Mucosa of stomach (tissue), 1 donor: ENCODE measurements around the gene TMEM242.
"Not testable (repeated sequence)": the region's sequence is repeated elsewhere in the genome, so short reads cannot be mapped to it uniquely, and the experiment has no call there.

ENCODE experiments used
- H3K27me3 ChIP-seq: one replicate; pipeline ENCODE4 v1.7.0; 2013; ENCODE audit warnings: mild to moderate bottlenecking, low read length; ENCODE audit not compliant: control insufficient read depth, insufficient read depth
- H3K36me3 ChIP-seq: one replicate; pipeline ENCODE4 v1.7.0; 2013; ENCODE audit warnings: low read length; ENCODE audit not compliant: control insufficient read depth, insufficient read depth
- H3K4me1 ChIP-seq: one replicate; pipeline ENCODE4 v1.7.0; 2013; ENCODE audit warnings: mild to moderate bottlenecking, low read length; ENCODE audit not compliant: control insufficient read depth, insufficient read depth
- H3K4me3 ChIP-seq: one replicate; pipeline ENCODE4 v1.7.0; 2013; ENCODE audit warnings: low read length
- H3K9ac ChIP-seq: one replicate; pipeline ENCODE4 v1.7.0; 2013; ENCODE audit warnings: mild to moderate bottlenecking, low read length, moderate library complexity
- H3K9me3 ChIP-seq: one replicate; pipeline ENCODE4 v1.7.0; 2013; ENCODE audit warnings: mild to moderate bottlenecking, low read length, moderate library complexity; ENCODE audit not compliant: control insufficient read depth
- donor health status: Pancreatic carcinoma.

Gene TMEM242

DNA sequence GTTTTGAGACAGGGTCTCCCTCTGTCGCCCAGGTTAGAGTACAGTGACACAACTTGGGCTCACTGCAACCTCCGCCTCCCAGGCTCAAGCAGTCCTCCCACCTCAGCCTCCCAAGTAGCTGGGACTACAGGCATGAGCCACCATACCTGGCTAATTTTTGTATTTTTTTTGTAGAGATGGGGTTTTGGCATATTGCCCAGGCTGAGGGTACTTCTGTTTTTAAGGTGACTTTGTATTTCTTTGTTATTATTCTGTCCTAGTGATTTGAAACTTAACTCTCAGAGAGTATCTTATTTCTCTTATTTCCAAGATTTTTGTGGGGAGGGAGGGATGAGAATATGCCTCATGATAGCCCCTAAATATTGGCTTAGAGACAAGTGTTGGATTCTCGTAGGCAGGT, 14.0 kb upstream of the TMEM242 start:
- H3K36me3 ChIP-seq, H3K4me1 ChIP-seq, H3K4me3 ChIP-seq, H3K9me3 ChIP-seq, H3K9ac ChIP-seq, H3K27me3 ChIP-seq: not testable (repeated sequence)

DNA sequence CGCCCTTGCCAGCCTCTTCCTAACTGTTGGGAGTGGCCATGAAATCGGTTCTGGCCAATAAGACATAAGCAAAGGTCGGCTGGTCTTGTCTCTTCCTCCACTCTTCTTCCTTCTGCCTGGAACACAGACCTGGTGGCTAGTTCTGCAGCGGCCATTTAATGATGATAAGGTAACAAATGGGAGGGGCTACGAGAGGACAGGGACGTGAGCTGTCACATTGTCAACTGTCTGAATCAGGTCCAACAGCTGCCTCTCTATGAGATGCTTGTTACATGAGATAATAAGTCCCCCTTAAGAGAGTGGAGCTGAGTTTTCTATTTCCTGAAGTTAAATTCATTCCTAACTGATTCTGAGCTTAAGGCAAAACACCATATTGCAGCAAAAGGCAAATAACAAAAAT, 12.5 kb upstream of the TMEM242 start:
- Histone ChIP-seq H3K36me3 (no peaks in the 10 kb centered on the region), H3K4me1 (no peaks in the 10 kb centered on the region), H3K9ac (no peak overlapping the region), H3K4me3 (no peak overlapping the region), H3K27me3 (no peaks in the 10 kb centered on the region), H3K9me3 (no peaks in the 10 kb centered on the region)

DNA sequence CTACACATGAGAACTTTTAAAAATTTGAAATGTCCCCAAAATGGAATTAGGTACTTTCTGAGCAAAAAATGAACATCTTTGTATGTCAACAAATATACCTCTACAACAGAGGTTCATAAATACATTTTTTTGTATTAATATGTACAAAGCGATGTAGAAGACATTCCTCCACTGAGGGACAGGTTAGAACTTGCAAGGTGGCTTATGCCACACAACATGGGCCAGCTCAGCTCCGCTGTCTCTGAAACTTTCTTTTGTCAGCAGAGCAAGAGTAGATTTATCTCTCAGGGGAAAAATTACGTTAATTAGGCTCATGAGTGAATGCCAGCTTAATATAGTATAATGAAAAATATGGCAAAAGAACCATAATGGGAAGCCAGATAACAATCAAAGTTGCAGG, 10.6 kb upstream of the TMEM242 start:
- no peak overlapping the region for H3K4me3 ChIP-seq
- no peaks in the 10 kb centered on the region for H3K36me3 ChIP-seq
- no peaks in the 10 kb centered on the region for H3K4me1 ChIP-seq
- H3K27me3 ChIP-seq: no peaks in the 10 kb centered on the region
- H3K9ac ChIP-seq: no peak overlapping the region
- H3K9me3 ChIP-seq: no peaks in the 10 kb centered on the region

DNA sequence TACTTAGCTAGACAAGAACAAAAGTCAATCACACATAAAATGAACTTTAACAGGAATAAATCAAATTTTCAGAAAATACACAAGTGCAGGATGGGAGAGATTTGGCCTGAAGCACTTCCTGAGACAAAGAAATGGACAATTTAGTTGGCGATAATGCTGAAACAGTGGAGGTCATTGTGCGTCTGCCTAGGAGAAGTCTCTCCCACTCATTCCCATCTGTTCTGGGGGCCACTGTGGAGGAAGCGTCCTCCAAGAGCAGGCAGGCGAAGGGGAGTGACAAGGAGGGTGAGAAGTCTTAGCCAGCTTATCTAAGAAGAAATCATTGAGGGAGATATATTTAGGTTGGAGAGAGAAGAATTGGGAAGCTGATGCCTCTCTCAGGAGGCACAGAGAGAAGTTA, 10.2 kb upstream of the TMEM242 start:
- Histone ChIP-seq H3K4me3 (no peak overlapping the region), H3K4me1 (no peaks in the 10 kb centered on the region), H3K27me3 (no peaks in the 10 kb centered on the region), H3K9ac (no peak overlapping the region), H3K9me3 (no peaks in the 10 kb centered on the region), H3K36me3 (no peaks in the 10 kb centered on the region)

DNA sequence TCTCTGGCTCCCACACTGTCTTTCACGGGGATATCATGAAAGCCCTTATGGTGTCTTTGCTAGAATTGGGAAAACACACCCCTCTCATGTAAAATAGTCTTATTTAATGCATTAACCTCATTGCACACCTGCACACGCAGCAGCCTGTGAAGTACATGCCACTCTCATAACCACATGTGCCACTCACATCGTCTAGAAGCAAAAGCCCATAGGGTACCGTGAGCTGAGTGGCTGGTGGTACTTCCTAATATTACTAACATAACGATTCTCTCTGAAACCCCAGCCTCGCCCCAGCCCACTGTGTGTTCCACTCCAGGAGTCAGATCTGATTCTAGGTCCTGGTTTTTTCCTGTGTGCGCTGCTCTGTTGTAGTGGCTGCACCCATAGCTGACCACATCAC, 9.5 kb upstream of the TMEM242 start:
- Histone ChIP-seq H3K4me3 (no peak overlapping the region), H3K9me3 (no peaks in the 10 kb centered on the region), H3K9ac (no peak overlapping the region), H3K27me3 (no peaks in the 10 kb centered on the region), H3K4me1 (no peaks in the 10 kb centered on the region), H3K36me3 (no peaks in the 10 kb centered on the region)

DNA sequence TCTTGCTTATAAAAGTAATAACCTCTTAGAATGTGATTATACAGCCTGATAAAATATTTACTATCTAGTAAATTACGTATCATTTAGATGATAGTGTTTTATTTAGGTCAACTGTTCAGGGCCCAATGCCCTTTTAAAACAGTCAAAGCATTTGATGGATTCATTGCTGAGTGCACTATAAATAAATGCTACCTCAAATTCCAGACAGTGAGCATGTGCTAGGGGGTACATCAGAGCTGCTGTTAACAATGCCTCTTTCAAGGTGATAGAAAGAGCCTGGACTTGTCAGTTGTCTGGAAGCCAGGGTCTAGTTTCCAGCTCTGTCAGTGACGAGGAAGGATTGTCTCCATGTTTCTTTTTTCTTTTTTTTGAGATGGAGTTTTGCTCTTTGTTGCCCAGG, 7.5 kb upstream of the TMEM242 start:
- Histone ChIP-seq H3K4me3 (no peak overlapping the region), H3K9me3 (no peaks in the 10 kb centered on the region), H3K9ac (no peak overlapping the region), H3K4me1 (no peaks in the 10 kb centered on the region), H3K27me3 (no peaks in the 10 kb centered on the region), H3K36me3 (no peaks in the 10 kb centered on the region)

DNA sequence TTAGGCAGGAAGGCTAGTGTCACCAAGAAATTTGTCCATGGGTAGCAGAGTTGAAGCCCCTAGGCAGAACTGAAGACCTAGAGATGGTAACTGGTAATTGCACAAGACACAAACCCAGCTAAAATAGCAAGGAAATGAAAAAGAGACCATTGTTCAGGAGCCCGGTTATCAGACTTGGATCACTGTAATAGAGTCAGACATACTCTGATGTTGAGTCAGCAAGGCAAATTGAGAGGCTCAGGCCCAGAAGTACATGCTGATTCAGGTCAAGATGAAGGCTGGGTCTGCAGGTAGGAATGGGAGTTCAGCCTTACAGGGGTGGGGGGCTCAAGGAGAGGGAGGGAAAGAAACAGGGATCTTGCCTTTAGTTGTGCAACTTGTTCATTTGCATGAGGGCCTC, 6.5 kb upstream of the TMEM242 start:
- Histone ChIP-seq H3K4me3 (no peak overlapping the region), H3K9me3 (no peaks in the 10 kb centered on the region), H3K4me1 (no peaks in the 10 kb centered on the region), H3K36me3 (no peaks in the 10 kb centered on the region), H3K27me3 (no peaks in the 10 kb centered on the region), H3K9ac (no peak overlapping the region)

DNA sequence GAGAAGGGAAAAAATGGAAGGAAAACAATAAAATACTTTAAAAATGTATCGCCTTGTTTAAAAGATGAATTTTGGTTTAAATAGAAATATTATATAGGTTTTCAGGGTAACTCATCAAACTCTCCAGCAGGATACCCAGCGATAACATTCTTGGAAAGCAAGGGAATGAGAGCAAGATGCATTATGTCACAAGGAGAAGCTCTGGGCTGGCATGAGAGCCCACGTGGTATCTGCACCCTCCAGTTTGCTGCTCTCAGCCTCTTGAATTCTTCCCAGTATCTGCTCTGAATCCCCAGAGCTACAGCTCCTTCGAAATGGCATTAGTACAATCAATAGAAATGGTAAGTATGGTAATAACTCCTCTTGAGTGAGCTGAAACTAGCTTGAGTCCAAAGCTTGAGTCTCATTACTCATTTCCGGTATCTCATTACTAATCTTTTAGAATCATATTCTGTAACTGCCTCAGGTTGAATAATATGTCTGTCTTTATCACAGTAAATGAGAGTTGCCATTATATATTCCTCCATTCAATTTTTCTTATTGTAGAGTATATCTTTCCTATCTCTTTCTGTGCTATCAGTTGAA, 4.9 kb upstream of the TMEM242 start:
- no peak overlapping the region for H3K9ac ChIP-seq
- no peak overlapping the region for H3K4me3 ChIP-seq
- H3K9me3 ChIP-seq: no peaks in the 10 kb centered on the region
- H3K4me1 ChIP-seq: no peaks in the 10 kb centered on the region
- no peaks in the 10 kb centered on the region for H3K36me3 ChIP-seq
- no peaks in the 10 kb centered on the region for H3K27me3 ChIP-seq

DNA sequence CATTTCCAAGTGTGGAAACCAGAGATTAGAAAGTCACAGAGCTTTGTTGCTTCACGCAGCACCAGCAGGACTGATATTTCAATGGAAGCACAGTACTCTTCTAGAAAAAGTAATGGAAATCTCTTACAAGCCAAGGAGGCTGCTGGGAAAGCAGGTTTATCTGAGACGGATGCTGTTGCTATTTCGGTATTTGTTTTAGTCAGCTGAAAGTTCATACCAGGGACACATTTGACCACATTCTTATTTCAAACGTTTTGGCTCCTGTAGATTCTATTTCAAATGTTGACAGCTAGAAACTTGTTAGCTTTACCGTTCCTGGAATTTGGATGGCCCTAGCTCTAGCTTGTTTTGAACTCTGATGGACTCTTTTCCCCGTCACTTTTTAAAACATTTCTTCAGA, 3.7 kb upstream of the TMEM242 start:
- H3K9ac ChIP-seq: no peak overlapping the region
- H3K36me3 ChIP-seq: no peaks in the 10 kb centered on the region
- no peaks in the 10 kb centered on the region for H3K4me1 ChIP-seq
- H3K4me3 ChIP-seq: no peak overlapping the region
- no peaks in the 10 kb centered on the region for H3K27me3 ChIP-seq
- no peaks in the 10 kb centered on the region for H3K9me3 ChIP-seq

DNA sequence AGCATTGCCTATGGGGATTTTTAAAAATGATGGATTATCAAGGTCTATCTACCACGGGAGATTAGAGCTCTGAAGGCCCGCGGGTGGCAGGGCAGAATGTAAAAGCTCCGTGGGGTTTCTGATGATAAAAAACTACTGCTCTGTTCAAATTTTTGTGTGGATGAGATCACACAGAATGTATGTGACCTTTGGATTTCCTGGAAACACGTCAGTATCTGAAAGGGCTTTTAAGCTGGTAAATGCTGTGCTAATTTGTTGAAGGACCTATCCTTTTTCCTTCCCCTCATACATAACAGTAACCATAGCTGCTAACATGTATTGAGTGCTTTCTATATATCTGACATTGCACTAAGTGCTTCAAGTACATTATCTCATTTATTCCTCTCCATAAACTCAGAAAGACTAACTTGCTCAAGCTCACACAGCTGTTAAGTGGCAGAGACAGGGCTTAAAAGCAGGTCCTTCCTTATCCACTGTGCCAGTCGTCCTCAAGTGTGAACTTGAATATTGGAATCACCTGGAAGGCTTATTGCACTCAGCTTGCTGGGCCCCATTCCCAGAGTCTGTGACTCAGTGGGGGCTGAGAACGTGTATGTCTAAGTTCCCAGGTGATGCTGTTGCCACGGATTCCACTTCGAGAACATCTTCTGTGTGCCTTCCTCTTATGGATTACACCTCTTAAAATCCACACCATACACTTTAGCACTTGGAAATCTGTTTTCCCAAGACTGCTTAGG, 1.9 kb upstream of the TMEM242 start:
- H3K9me3 ChIP-seq: no peaks in the 10 kb centered on the region
- no peaks in the 10 kb centered on the region for H3K36me3 ChIP-seq
- H3K4me3 ChIP-seq: no peak overlapping the region
- no peak overlapping the region for H3K9ac ChIP-seq
- no peaks in the 10 kb centered on the region for H3K27me3 ChIP-seq
- no peaks in the 10 kb centered on the region for H3K4me1 ChIP-seq

DNA sequence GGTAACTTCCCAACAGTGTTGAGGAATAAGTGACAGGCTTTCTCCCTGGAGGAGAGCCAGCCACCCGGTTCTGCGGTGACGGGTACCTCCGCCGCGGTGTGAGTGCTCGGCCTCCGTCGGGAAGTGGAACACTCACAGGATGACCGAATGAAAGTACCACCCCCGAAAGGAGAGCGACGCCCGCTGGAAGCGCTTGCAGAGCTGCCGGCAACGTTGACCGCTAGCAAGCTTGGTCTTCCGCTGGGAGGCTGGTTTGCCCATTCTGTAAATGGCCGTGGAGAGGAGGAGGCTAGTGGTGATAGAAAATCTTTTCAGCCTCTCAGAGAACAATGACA, 614 bp upstream of the TMEM242 start:
- no peaks in the 10 kb centered on the region for H3K4me1 ChIP-seq
- H3K9me3 ChIP-seq: no peaks in the 10 kb centered on the region
- no peaks in the 10 kb centered on the region for H3K27me3 ChIP-seq
- H3K9ac ChIP-seq: peak overlapping the region; percentile 82
- no peaks in the 10 kb centered on the region for H3K36me3 ChIP-seq
- peak overlapping the region; percentile 94 for H3K4me3 ChIP-seq

DNA sequence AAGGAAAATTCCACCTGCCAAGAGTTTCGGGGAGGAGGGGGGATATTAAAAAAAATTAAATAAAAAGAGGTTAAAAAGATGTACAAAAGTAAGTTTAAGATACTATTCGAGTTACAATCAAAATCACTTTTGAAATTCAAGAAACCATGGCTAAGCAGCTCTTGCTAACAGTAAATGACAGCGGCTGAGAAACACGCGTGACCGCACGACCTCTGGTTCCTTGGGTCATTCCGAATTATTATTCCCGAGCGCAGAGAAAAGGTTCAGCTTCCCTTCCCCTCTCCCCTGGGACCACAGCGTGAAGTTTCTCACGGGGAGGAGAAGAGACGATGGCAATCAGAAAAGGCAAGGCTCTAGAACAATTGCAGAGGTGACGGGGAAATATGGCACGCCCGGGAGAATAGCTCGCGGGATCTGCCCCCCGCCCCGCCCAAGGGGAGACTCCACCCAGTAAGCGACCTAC, 496 bp downstream of the TMEM242 start:
- no peaks in the 10 kb centered on the region for H3K27me3 ChIP-seq
- no peaks in the 10 kb centered on the region for H3K9me3 ChIP-seq
- H3K4me3 ChIP-seq: peak overlapping the region; percentile 94
- H3K36me3 ChIP-seq: no peaks in the 10 kb centered on the region
- H3K4me1 ChIP-seq: no peaks in the 10 kb centered on the region
- H3K9ac ChIP-seq: peak overlapping the region; percentile 82
